ENCODE measurements around the gene RIPOR3.
"Not testable (repeated sequence)": the region's sequence is repeated elsewhere in the genome, so short reads cannot be mapped to it uniquely, and the experiment has no call there.

The RIPOR3 gene

GRCh38 chr20:50552979-50553378 is 138.4 kb downstream of the RIPOR3 start:
- no peak for DNase-seq (ENCODE audit: low read depth in 2 of 2)

GRCh38 chr20:50551288-50551687 is 140.1 kb downstream of the RIPOR3 start:
- DNase-seq (ENCODE audit: low read depth in 2 of 2) = no peak

- no peak for DNase-seq (ENCODE audit: low read depth in 2 of 2)
These were observed 140.8 kb downstream of the RIPOR3 start for GRCh38 chr20:50550531-50550930.

GRCh38 chr20:50548396-50548795 is 142.9 kb downstream of the RIPOR3 start:
- DNase-seq (ENCODE audit: low read depth in 2 of 2) = no peak

GRCh38 chr20:50547964-50548363 is 143.4 kb downstream of the RIPOR3 start:
- no peak for DNase-seq (ENCODE audit: low read depth in 2 of 2)

GRCh38 chr20:50546729-50547314 is 144.5 kb downstream of the RIPOR3 start:
- DNase-seq (ENCODE audit: low read depth in 2 of 2) = no peak

- no peak for DNase-seq (ENCODE audit: low read depth in 2 of 2)
These were observed 146.2 kb downstream of the RIPOR3 start for GRCh38 chr20:50545126-50545525.

- no peak for DNase-seq (ENCODE audit: low read depth in 2 of 2)
These were observed 148.0 kb downstream of the RIPOR3 start for GRCh38 chr20:50543326-50543725.

- DNase-seq (ENCODE audit: low read depth in 2 of 2) = no peak
These were observed 149.7 kb downstream of the RIPOR3 start for GRCh38 chr20:50541606-50542041.

- DNase-seq (ENCODE audit: low read depth in 2 of 2) = no peak
These were observed 150.4 kb downstream of the RIPOR3 start for GRCh38 chr20:50540620-50541605.

- not testable (repeated sequence) for DNase-seq (ENCODE audit: low read depth in 2 of 2)
These were observed 151.5 kb downstream of the RIPOR3 start for GRCh38 chr20:50539798-50540197.

- no peak for DNase-seq (ENCODE audit: low read depth in 2 of 2)
These were observed 153.1 kb downstream of the RIPOR3 start for GRCh38 chr20:50538276-50538675.

GRCh38 chr20:50537546-50538201 is 153.7 kb downstream of the RIPOR3 start:
- DNase-seq (ENCODE audit: low read depth in 2 of 2) = no peak

GRCh38 chr20:50536333-50536732 is 155.0 kb downstream of the RIPOR3 start:
- DNase-seq (ENCODE audit: low read depth in 2 of 2) = no peak
